GM12878 (cell line): Measurements from ENCODE around the gene CHERP. TPM values are rescaled to one million over a fixed set of nuclear protein-coding genes. Genes with fewer than 3 reads are reported as not detected.

Source experiments
- ATAC-seq: fragments of 200-7000 bp; cut with Tn5 transposase; 3 replicates; pipeline ENCODE4 v1.9.1; 2020; ENCODE audit warnings: mild to moderate bottlenecking, moderate library complexity
- BruUV-seq: library from RNA; stranded (reverse); fragments of 400-500 nt; replicated peaks from 2 replicates; lab custom pipeline; 2021; lab: Mats Ljungman, UMichigan
- CTCF ChIA-PET: fragments of 300-600 bp; sonication (Branson Sonifier 250); formaldehyde crosslinking; extraction: SDS; loops from one replicate; lab custom pipeline; 2021; ENCODE audit warnings: inconsistent platforms; lab: Yijun Ruan, JAX
- POLR2A ChIA-PET: fragments of 350-600 bp; formaldehyde crosslinking; extraction: SDS; loops from one replicate; lab custom pipeline; 2021; ENCODE audit warnings: inconsistent platforms; lab: Charles Lee
- RAD21 ChIA-PET: fragments of 300-600 bp; sonication (Branson Sonifier 250); formaldehyde crosslinking; loops from one replicate; lab custom pipeline; 2023; ENCODE audit warnings: antibody characterized with exemption; ENCODE audit not compliant: unreplicated experiment; lab: Charles Lee
- SMC1A ChIA-PET: fragments of 300-600 bp; sonication (Branson Sonifier 250); formaldehyde crosslinking; loops from one replicate; lab custom pipeline; 2023; ENCODE audit not compliant: unreplicated experiment, uncharacterized antibody; lab: Charles Lee
- DNase-seq: peaks from one replicate; pipeline ENCODE4 v3.0.0-alpha.2; 2011; ENCODE audit warnings: low read depth, low spot score
- FAIRE-seq: peaks from 3 replicates; lab custom pipeline; 2011; peaks lifted over from hg19 to GRCh38; lab: Jason Lieb, UNC
- H2AFZ ChIP-seq: 2 replicates; pipeline ENCODE4 v1.6.0; 2011; ENCODE audit warnings: low read depth, low read length, control low read depth; ENCODE audit not compliant: control insufficient read depth
- H3K27ac ChIP-seq: 2 replicates; pipeline ENCODE4 v1.5.1; 2011; ENCODE audit warnings: control low read depth; ENCODE audit not compliant: control insufficient read depth, insufficient read depth
- H3K27me3 ChIP-seq, 2 experiments: replicated peaks in 1 of 2; 2 replicates each; pipeline versions ENCODE4 v1.6.0 to v1.6.1; 2011; ENCODE audit warnings: low read length in 1 of 2; ENCODE audit not compliant: control insufficient read depth in 2 of 2, insufficient read depth in 2 of 2
- H3K36me3 ChIP-seq, 2 experiments: 2 replicates each; pipeline ENCODE4 v1.5.1; 2011; ENCODE audit warnings: low read length in 1 of 2; ENCODE audit not compliant: control insufficient read depth in 2 of 2, insufficient read depth in 2 of 2
- H3K4me1 ChIP-seq: 2 replicates; pipeline ENCODE4 v1.6.1; 2011; ENCODE audit warnings: mild to moderate bottlenecking, low read length, moderate library complexity, mixed read lengths; ENCODE audit not compliant: control insufficient read depth, insufficient read depth
- H3K4me2 ChIP-seq: 2 replicates; pipeline ENCODE4 v1.6.0; 2011; ENCODE audit warnings: control low read depth; ENCODE audit not compliant: control insufficient read depth, insufficient read depth
- H3K4me3 ChIP-seq: fragments of 200-600 bp; sonication (generic); 2 replicates; pipeline ENCODE4 v1.5.1; 2016
- H3K79me2 ChIP-seq: 2 replicates; pipeline ENCODE4 v1.6.0; 2011; ENCODE audit warnings: low read length; ENCODE audit not compliant: control insufficient read depth, insufficient read depth
- H3K9ac ChIP-seq: 2 replicates; pipeline ENCODE4 v1.8.0; 2011; ENCODE audit warnings: low read length, control low read depth, mixed read lengths; ENCODE audit not compliant: control insufficient read depth, insufficient read depth
- H3K9me3 ChIP-seq: replicated peaks from 3 replicates; pipeline ENCODE4 v1.5.1; 2011; ENCODE audit warnings: mild to moderate bottlenecking, low read length; ENCODE audit not compliant: control insufficient read depth, insufficient read depth
- H4K20me1 ChIP-seq: 2 replicates; pipeline ENCODE4 v1.6.0; 2011; ENCODE audit not compliant: control insufficient read depth, insufficient read depth
- ATF2 ChIP-seq: IDR thresholded peaks from 2 replicates; pipeline ENCODE4 v1.6.1; 2012; ENCODE audit warnings: low read length, inconsistent platforms
- GATAD2B ChIP-seq: fragments of 450-650 bp; conservative IDR thresholded peaks from 2 replicates; pipeline ENCODE4 v1.6.1; 2017; ENCODE audit warnings: low read depth, mild to moderate bottlenecking, moderate library complexity
- NBN ChIP-seq: fragments of 450-650 bp; IDR thresholded peaks from 2 replicates; pipeline ENCODE4 v1.6.1; 2016
- NRF1 ChIP-seq: conservative IDR thresholded peaks from 2 replicates; pipeline ENCODE4 v1.6.1; 2011; ENCODE audit warnings: mild to moderate bottlenecking, low read depth, low read length, improper control_type of control experiment
- POLR2A ChIP-seq: IDR thresholded peaks from 2 replicates; pipeline ENCODE4 v1.6.1; 2011; ENCODE audit warnings: low read depth, mild to moderate bottlenecking, low read length
- WGBS: methylation state at CpG from one replicate; pipeline ENCODE4 v1.1.6; 2016; ENCODE audit warnings: low lambda C conversion rate; ENCODE audit not compliant: insufficient replicate concordance, insufficient coverage; ENCODE audit errors: missing lambda C conversion rate; 5-methylcytosine and 5-hydroxymethylcytosine counted together
- in situ Hi-C: fragments of 300-500 bp; cut with MboI; formaldehyde crosslinking; loops from 9 replicates; pipeline ENCODE4 v1.14.3; 2018; ENCODE audit warnings: mixed read lengths
- intact Hi-C: fragments of 100-400 bp; cut with micrococcal nuclease; formaldehyde crosslinking; loops from one replicate; pipeline ENCODE4 v1.14.2; 2022; ENCODE audit not compliant: unreplicated experiment
- polyA plus RNA-seq, 11 experiments: library from polyadenylated mRNA; depleted of rRNA in 4 of 11; unstranded in 6 of 11; stranded (reverse) in 5 of 11; fragments of >200 nt; fragmentation: Nextera tagmentation in 4 of 11; fragmentation: Illumina TruSeq in 1 of 11; extraction: Ambion mirVana in 4 of 11; extraction: Trizol in 1 of 11; gene quantifications; 1 replicate in 1 of 11; 2 replicates in 10 of 11; pipeline versions ENCODE4 v1.2.1 to v1.2.3, GENCODE V29; 2011 to 2016; ENCODE audit warnings: inconsistent platforms in 2 of 11, missing spikeins in 2 of 11, low read depth in 1 of 11
- total RNA-seq, 4 experiments: library from RNA; depleted of rRNA in 3 of 4; stranded (reverse); fragments of >200 nt in 3 of 4; fragmentation: Illumina TruSeq in 1 of 4; extraction: Trizol in 1 of 4; gene quantifications; 2 replicates each; pipeline versions ENCODE4 v1.2.1 to v1.2.3, GENCODE V29; 2013 to 2021
- TF ChIP-seq, protein P1 (sequence below): IDR thresholded peaks from 2 replicates; pipeline ENCODE4 v1.6.1; 2011; ENCODE audit warnings: borderline replicate concordance, low read depth, mild to moderate bottlenecking, moderate library complexity, mixed read lengths, low read length; ENCODE audit not compliant: insufficient read depth; ENCODE audit errors: extremely low read length

The CHERP gene
- total and polyA plus RNA-seq, 10 of the 15 experiments (the other 5 are each of a cell fraction or from before 2014, with no cell fraction given) = 0.66 to 65.3 (median 12.2) TPM

DNA sequence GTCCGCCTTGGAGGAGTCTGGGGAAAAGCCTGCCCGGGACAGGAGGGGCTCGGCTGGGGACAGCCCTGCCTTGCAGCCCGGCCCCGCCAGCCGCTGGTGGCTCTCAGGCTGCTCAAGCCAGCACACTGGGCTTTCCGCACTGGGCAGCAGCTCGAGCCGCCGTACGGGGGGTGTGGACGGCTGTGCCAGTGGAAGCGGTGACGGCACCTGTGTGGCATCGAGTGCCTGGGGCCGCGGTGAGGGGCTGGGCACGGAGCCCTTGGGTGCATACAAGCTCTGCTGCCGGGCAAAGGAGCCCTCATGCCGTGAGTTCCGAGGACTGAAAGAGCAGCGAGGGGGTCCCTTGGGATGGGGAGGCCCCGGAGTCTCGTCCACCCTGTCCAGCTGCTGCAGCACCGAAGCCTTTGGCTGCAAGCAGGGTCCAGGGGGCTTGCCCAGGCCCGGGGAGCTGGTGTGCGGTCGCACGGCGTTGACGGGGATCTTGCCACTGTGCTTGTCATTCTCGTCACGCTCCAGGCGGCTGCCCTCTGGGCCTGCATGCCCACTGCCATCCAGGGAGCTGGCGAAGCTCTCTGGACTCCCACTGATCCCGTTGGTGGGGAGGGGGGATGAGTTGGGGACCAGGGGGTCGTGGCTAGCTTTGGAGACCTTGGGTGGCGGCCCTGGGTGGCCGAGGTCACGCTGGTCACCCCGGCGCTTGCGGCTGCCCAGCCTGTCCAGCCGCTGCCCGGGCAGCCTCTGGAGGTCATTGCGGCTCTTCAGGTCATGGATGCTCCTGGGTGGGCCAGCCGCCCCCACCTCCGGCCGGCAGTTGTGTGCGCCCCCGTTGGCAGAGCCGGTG lies 34.7 kb upstream of the CHERP start:
- DNase-seq = no peak
- intact Hi-C loops (no loop called here), in situ Hi-C loops (loop anchor here (25.0 kb wide), 1 partner anchor 1990 kb away; the partner anchor contains the start of gene CLEC17A)
- ChIA-PET RAD21 (interaction anchor here (0.9 to 4.1 kb wide), 2 partner anchors 10 to 15 kb away, joined by 3 to 17 read pairs; no protein-coding TSS in a partner anchor), SMC1A (interaction anchor here (0.7 to 1.2 kb wide), 3 partner anchors 11 to 85 kb away, joined by 3 to 8 read pairs (median 3); no protein-coding TSS in a partner anchor), POLR2A (interaction anchor here (0.5 to 6.5 kb wide), 5 partner anchors 9 to 58 kb away, joined by 3 to 93 read pairs (median 3); no protein-coding TSS in a partner anchor), CTCF (no interaction called here)
- Histone ChIP-seq H3K9me3 (no peaks in the 10 kb centered on the region), H3K36me3 (peaks cover 19 to 38% of the 10 kb centered on the region in 2 experiments), H3K4me1 (peaks cover 17% of the 10 kb centered on the region), H2AFZ (no peak overlapping the region), H3K4me3 (no peak overlapping the region), H4K20me1 (peaks cover 2% of the 10 kb centered on the region; the same call in 1 of the 2 replicates), H3K79me2 (peaks cover 85% of the 10 kb centered on the region), H3K9ac (no peak overlapping the region), H3K27ac (no peak overlapping the region), H3K4me2 (no peak overlapping the region), H3K27me3 (no peaks in the 10 kb centered on the region)
- no peak for TF ChIP-seq NBN
- no peak for TF ChIP-seq ATF2
- peak; percentile 30; the same call in 1 of the 2 replicates for TF ChIP-seq POLR2A
- TF ChIP-seq, protein P1, sequence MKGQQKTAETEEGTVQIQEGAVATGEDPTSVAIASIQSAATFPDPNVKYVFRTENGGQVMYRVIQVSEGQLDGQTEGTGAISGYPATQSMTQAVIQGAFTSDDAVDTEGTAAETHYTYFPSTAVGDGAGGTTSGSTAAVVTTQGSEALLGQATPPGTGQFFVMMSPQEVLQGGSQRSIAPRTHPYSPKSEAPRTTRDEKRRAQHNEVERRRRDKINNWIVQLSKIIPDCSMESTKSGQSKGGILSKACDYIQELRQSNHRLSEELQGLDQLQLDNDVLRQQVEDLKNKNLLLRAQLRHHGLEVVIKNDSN = no peak
- no peak for TF ChIP-seq GATAD2B
- no peak for TF ChIP-seq NRF1
- WGBS = 97% methylated on average over 35 of the region's 52 CpGs
- BruUV-seq = no TSS peak
- FAIRE-seq = no peak
- ATAC-seq = no peak
